DOHH2 (cell line): Measurements from ENCODE around the gene FANCC.

Source experiments
- CTCF ChIP-seq: fragments of 200-600 bp; sonication (generic); IDR thresholded peaks from one replicate; pipeline ENCODE4 v1.5.1; 2014; ENCODE audit warnings: antibody characterized with exemption, mild to moderate bottlenecking, low read depth, low read length; ENCODE audit not compliant: poor library complexity, severe bottlenecking
- EZH2phosphoT487 ChIP-seq: fragments of 200-600 bp; sonication (generic); IDR thresholded peaks from 2 replicates; pipeline ENCODE4 v1.6.1; 2017; ENCODE audit warnings: borderline replicate concordance, mild to moderate bottlenecking, antibody characterized with exemption, low read length, moderate library complexity, mixed read lengths

DNA sequence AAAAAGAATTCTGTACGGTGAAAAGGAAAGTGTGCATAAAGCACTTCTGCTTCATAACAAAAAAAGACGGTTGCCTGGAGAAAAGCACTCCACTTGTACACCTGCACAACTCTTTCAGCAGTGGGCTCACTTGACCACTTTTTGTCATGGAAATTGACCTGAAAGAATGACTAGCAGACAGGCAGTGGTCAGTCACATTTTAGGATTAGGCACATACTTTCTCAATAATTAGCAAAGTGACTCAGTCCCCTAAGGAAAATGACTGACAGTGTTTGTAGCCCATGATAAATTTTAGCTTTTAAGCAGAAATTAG lies 169.3 kb downstream of the FANCC start:
- TF ChIP-seq CTCF (no peak), EZH2phosphoT487 (no peak)
